Dedifferentiated amniotic fluid mesenchymal stem cell (primary cell): Measurements from ENCODE around the gene TNFAIP8L1.

Experiments used
- DNase-seq: peaks from one replicate; pipeline ENCODE4 v3.0.0-alpha.2; 2016; ENCODE audit errors: extremely low spot score

TNFAIP8L1 gene

DNA sequence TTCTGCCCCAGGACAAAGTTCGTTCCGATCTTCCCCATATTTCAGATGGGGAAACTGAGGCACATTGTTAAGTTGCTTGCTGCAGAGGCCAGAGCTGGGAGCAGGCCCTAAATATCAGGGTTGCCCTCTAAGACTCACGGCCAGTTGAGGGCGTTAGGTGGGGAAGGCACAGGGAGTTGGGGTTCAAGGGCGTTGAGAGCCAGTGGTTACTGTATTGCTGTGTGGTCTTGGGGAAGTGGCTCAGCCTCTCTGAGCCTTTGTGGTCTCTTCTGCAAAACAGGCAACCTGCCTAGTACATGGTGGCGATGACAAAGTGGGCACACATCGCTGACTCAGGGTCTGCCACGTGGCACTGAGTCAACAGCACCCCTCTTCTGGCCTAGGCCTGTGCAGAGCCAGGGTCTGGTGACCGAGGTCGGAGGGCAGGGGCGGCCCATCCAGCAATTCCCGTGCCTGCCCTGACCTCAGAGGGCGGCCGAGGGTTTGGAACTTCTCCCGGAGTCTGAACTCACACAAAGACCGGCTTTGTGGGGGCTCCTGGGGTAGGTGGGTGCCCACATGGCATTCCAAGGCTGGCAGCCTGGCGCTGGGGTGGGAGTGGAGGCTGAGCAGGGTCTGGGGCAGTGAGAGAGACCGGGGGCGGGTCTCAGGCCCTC is 10.2 kb downstream of the TNFAIP8L1 start:
- DNase-seq: no peak

DNA sequence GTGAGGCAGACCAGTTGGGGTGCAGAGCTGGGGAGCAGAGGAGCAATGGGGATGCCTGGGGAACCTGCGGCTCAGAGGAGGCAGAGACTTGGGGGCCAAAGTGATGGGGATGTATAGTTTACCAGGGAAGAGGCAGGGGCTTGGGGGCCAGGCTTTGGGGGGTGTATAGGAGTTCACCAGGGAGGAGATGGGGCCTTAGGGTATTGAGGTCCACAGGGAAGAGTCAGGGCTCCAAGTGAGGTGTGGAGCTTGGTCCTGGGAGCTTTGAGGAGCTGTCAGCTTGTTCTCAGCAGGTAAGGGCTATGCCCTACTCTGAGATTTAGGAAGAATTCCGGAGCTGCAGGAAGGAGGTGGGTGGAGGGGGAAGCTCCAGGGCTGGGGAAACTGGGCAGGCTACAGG is 10.8 kb downstream of the TNFAIP8L1 start:
- DNase-seq: no peak

DNA sequence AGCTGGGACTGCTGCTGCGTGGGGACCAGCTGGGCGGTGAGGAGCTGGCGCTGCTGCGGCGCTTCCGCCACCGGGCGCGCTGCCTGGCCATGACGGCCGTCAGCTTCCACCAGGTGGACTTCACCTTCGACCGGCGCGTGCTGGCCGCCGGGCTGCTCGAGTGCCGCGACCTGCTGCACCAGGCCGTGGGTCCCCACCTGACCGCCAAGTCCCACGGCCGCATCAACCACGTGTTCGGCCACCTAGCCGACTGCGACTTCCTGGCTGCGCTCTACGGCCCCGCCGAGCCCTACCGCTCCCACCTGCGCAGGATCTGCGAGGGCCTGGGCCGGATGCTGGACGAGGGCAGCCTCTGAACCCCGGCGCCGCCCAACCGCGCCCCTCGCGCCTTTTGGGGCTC is 12.8 kb downstream of the TNFAIP8L1 start:
- no peak for DNase-seq

DNA sequence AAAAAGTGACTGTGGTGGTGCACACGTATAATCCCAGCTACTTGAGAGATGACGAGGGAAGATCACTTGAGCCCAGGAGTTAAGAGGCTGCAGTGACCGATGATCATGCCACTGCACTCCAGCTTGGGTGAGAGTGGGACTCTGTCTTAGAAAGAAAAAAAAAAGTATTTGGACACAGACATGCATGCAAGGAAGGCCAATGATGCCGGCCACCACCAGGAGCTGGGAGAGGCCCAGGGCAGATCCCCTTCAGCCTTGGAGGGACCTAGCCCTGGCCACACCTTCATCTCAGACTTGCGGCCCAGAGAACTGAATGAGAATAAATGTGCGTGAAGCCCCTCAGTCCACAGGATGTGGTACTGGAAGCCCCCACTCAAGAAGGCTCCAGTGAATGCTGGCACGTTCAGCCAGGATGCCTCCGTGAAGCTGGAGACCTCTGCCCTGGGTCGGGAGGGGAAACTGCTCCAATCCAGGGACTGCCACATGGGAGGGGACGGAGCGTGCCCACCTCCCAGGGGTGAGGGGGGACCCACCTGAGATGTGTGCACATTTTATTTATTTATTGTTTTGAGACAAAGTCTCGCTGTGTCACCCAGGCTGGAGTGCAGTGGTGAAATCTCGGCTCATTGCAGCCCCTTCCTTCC is 14.6 kb downstream of the TNFAIP8L1 start:
- DNase-seq: no peak

DNA sequence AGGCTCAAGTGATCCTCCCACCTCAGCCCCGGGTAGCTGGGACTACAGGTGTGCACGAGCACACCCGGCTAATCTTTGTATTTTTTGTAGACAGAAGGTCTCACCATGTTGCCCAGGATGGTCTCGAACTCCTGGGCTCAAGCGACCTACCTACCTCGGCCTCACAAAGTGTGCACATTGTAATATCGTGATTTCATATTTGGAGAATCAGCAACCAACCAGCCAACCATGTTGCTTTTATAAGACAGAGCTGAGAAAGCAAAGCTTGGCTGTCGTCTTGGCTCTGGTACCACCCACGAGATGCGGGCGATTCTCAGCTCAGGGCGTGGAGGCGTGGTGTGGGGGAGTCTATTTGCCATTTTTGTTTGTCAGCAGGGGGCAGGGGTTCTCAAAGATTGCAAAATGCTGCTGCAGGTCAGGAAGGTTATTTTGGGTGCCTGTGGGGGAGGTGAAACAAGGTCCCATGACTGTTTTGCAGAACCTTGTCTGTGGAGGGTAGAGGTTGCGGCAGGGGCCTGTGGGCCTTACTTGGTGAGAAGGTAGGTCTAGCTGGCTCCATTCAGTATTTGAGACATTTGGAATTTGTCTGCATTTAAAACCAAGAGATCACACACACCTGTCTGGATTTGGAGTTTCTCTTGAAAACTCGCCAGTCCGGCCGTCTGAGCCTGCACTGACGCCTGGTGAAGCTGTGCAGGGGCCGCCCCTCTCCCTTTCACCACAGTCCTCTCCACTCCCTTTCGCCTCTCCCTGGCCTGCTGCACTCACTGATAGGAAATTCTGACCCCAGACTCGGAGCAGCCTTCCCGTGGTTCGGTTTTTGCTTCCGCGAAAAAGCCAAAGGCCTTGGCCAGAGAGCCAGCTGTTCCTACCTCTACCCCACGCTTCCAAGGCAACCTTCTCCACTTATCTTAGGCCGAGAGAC is 15.4 kb downstream of the TNFAIP8L1 start:
- DNase-seq: no peak

DNA sequence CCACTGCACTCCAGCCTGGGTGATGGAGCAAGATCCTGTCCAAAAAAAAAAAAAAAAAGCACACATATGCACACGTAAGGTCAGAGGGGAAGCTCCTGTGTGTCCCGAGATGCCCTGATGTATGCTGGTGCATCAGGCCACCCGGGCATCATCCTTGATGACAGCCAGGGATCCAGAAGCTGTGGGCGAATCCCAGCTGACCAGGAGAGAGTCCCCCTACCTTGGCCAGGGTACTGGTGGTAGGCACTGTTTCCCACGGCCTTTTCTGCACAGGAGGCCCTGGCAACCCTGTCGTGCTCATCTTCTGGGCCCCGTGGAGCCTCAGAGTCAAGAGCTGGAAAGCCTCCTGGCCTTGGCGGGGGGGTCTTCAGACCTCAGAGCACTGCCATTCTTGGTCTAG is 16.8 kb downstream of the TNFAIP8L1 start:
- no peak for DNase-seq

DNA sequence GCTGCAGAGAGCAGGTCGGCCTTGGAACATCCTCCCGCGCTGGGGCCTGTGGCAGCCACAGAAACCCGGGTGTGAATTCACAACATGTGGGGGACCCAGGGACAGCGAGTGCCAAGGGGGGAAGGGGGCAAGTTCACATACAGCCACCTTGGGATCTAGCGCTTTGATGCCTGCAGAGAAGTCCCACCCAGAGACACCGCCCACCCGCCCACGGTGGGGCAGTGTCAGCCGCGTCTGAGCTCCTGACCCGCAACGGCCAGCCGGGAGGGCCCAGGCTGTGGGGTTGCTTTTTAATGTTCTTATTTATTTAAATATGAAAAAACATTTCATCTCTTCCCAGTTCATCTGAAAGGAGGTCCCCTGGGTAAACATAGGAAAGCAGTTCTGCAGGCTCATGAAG is 17.9 kb downstream of the TNFAIP8L1 start:
- no peak for DNase-seq

DNA sequence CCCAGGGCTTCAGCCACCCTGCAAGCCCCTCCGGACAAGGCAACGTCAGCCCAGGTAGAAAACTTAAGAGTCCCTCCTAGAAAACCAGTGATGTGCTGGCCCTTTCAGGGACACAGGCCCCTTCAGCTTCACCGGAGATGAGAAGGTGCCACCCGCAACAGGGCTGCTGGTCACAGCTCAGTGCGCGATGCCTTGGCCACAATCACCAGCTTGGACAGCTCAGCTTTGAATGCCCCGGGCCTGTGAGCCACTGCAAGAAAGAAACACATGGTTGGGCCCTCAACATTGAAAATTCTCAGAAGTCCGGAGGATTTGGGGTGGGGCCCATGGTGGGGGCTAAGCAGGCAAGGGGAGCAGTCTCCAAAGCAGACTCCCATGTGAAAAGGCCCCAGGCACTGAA is 18.5 kb downstream of the TNFAIP8L1 start:
- no peak for DNase-seq

DNA sequence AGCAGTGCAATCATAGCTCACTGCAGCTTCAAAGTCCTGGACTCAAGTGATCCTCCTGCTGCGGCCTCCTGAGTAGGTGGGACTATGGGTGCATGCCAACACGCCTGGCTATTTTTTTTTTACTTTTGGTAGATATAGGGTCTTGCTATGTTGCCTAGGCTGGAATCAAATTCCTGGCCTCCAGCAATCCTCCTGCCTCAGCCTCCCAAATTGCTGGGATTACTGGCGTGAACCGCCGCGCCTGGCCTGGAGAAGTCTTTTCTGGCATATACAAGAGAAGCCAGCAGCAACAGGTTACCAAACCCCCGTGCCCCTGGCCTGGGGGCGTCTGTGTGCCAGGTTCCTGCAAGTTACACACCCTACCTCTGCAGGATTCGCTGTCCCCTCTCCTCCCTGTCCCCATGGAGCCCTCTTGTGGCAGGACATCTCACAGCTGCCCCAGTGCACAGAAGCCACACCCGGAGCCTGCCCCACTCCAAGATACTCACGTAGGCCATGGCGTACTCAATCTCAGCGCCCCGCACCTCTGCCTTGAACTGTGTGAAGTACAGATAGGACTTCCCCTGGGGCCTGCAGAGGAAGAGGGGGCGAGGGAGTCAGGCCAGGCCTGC is 21.0 kb downstream of the TNFAIP8L1 start:
- no peak for DNase-seq

DNA sequence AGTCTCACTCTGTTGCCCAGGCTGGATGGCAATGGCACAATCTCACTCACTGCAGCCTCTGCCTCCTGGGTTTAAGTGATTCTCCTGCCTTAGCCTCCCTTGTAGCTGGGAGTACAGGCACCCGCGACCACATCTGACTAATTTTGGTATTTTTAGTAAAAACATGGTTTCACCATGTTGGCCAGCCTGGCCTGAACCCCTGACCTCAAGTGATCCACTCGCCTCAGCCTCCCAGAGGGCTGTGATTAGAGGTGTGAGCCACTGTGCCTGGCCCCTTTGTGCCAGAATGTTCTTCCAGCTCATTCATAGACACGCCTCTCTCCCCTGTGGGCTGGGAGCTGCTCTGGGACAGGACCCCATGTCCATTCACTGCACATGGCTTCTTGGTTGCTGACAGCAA is 21.7 kb downstream of the TNFAIP8L1 start:
- DNase-seq: no peak

DNA sequence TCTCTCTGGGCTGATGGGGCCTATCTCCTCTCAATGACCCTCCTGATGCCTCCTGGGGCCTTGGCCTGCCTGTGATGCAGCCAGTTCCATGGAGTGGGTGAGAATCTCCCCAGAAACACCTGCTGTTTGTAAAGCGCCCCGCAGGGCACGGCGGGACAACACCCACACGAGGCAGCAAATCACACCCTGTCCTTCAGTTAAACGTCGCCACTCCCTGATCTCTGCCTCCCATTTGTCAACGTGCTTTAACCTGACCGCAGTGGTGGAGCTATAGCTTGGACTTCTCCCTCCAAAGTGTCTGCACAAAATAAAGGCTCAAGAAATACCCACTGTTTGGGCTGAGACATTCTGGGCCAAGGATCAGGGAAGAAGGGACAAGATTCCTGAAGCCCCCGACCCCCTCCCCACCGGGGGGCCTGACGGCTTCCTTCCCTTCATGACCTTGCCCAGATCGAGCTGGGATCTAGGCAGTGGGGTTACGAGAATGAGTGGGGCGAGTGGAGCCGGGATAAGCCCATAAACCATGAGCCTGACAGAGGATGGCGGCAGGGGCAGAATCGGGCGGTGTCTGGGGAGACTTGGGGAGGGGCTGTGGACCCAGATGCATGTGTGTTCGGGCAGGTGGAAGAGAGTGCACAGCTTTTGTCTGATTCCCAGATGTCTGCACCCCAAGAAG is 22.8 kb downstream of the TNFAIP8L1 start:
- no peak for DNase-seq

DNA sequence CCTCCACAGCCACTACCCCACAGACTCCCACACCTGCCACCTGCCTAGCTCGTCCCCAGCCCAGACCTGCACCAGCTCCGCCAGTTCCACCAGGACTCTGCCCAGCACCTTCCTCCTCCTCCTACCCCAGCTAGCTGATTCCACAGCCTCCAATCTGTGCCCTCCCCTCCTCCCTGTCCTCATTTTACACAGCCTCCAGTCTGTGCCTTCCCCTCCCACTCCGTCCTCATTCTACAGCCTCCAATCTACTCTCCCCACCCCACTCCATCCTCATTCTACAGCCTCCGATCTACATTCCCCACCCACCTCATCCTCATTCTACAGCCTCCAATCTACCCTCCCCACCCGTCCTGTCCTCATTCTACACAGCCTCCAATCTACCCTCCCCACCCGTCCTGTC is 23.5 kb downstream of the TNFAIP8L1 start:
- DNase-seq: no peak

DNA sequence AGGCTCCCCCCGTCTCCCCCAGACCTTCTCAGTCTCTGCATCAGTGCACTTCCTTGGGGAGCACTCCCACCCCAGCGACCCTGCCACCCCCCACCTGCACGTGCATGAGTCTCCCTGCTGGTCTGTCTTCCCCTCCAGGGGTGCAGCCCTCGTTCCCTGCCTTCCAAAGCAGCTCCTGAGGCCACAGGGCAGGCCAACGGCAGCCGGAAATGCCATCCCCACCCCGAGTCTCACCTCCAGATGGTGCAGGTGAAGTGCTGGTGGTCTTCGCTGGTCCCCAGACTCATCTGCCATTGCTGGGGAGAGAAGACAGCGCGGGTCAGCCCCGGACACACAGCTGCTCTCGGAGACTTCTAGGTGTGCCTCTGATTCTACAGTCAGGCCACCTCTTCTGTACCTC is 25.3 kb downstream of the TNFAIP8L1 start:
- no peak for DNase-seq

DNA sequence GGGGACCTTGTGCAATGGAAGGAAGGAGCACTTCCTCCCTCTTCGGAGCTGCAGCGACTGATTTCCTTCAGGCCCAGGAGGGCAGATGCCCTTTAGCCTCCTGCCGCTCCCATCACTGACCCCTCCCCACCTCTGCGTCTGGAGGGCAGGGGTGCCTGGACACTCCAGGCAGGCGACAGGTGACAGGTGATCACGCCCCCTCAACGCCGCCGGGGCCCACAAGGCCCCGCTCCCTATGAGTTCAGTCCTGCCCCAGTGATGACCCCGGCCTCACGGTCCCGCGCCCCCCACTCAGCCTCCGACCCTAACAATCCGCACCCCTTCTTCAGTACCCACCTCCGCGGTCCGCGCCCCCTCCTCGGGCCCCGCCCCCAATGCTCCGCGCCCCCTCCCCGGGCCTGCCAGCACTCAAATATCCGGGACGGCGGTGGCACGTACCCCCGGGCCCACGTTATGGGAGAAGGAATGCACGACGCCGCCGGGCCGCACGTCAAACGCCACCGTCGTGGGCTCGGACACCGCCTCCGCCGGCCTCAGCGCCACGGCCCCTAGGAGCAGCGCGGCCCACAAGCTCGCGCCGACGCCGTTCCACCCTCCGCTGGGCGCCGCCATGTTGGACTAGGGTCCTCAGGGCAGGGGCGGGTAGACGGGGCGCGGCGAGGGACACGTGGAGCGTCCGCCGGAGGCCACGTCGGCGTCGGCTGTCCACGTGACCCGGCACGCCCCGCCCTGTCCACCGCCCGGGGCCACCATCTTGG is 30.6 kb downstream of the TNFAIP8L1 start, which contains the start of gene MYDGF:
TSS of gene MYDGF (minus strand) at position 620 of the 758 bp plus-strand sequence. CDS start at position 612, 8 bp downstream.
- peak; percentile 79 for DNase-seq

DNA sequence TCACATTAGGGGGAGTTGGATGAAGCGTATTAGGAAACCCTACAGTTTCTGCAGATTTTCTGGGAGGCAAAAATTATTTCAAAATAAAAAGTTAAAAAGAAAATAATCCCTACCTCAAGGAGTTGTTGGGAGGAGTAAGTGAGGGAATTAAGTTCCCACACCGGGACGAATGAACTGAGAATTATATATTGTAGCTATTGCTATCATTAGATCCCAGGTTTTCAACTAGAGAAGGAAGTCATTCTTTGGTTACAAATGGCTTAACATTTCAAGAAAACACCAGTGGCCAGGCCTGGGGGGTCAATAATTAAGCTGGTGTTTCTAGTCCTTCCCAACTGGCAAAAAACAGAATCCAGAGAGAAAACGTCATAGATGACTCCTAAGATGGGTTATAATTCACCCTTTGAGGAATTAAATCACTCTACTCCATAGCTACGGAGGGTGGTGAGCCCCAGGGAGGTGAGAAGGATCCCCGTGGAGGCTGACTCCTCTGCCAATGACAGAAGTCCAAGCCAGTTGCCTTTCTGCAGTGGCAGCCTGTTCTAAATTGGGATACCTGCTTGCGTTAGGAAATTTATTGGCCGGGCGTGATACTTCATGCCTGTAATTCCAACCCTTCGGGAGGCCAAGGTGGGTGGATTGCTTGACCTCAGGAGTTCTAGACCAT is 32.0 kb downstream of the TNFAIP8L1 start:
- no peak for DNase-seq

DNA sequence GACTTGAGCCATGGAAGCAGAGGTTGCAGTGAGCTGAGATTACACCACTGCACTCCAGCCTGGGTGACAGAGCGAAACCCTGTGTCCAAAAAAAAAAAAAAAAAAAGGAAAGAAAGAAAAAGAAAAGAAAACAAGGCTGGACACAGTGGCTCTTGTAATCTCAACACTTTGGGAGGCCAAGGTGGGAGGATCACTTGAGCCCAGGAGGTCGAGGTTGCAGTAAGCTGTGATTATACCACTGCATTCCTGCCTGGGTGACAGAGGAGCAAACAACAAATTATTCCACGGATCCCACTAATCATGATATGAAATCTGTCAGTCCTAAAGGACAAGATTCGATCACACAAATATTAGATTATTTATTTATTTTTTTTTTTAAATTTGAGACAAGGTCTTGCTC is 33.9 kb downstream of the TNFAIP8L1 start:
- DNase-seq: no peak

DNA sequence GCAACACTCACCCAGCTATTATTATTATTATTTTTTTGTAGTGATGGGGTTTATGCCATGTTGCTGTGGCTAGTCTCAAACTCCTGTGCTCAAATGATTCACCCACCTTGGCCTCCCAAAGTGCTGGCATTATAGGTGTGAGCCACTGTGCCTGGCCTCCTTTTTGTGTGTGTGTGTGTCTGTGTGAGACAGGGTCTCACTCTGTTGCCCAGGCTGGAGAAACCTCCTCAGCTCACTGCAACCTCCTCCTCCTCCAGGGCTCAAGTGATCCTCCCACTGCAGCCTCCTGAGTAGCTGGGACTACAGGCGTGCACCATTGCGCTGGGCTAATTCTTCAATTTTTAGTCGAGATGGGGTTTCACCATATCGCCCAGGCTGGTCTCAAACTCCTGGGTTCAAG is 34.4 kb downstream of the TNFAIP8L1 start:
- no peak for DNase-seq

DNA sequence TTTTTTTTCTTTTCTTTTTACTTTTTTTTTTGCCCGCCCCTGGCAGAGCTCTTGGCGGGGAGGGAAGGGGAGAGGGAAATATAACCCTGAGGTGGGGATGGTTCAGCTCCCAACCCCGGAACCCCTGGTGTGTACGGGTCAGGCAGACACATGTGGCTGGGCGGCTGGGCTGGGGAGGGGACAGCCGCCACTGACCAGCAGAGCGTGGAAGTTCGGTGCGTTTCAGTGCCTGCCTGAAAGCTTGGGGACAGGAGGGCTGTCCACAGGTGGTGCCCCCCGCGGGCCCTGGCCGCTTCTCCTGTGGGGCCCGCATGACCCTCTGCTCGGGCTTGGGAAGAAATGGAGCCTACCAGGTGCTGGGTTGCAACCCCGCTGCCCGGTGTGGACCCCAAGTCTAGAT is 36.0 kb downstream of the TNFAIP8L1 start:
- DNase-seq: no peak

DNA sequence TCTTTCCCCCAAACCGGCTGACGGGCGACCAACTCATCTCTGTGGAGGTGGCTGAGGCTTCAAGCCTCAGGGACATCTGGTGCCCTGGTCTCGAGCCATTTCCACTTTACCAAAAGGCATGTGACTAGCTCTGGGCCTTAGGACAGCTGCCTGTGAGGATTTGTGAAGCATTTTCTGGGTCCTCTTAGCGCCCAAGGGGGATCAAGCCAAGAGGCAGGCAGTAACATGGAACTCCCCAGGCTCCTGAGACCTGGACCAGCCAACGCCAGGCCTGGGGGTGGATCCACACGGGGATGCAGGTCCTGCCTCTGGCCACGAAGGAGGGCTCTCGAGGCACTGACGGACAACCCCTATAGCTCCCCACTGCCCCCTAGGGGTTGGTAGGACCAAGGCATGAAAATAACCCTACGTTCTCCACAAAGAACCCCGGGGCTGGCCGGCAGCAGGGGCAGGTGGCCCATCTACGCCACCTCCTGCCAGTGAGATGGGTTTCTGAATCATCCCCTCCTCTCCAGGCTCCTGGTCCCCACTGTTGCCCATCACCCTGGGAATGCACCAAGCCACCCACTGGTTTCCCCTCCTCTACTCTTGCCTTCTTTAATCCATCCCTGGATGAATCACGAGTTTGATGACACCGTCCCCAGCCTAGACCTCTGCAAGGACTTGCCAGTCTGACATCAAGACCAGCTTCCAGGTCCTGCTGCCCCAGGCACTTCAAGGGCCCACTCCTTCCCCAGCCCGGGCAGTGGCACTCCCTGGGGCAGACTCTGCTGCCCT is 37.8 kb downstream of the TNFAIP8L1 start:
- no peak for DNase-seq
